SK-N-SH treated with all-trans-retinoic acid at 6 μM for 48 hours (cell line): ENCODE data around the gene CACNA1I.

Experiments used
- ARNTL ChIP-seq: fragments of 450-650 bp; formaldehyde crosslinking; IDR thresholded peaks from 2 replicates; pipeline ENCODE4 v1.5.0; 2020; ENCODE audit warnings: low read depth, mild to moderate bottlenecking, moderate library complexity, borderline replicate concordance
- CSDC2 ChIP-seq: fragments of 250-450 bp; sonication (Bioruptor Pico); IDR thresholded peaks from 2 replicates; pipeline ENCODE4 v1.5.0; 2020; ENCODE audit warnings: mild to moderate bottlenecking, moderate library complexity
- PATZ1 ChIP-seq: fragments of 250-450 bp; sonication (Bioruptor Pico); IDR thresholded peaks from 2 replicates; pipeline ENCODE4 v1.8.0; 2020; ENCODE audit warnings: mild to moderate bottlenecking, moderate library complexity, borderline replicate concordance
- RARB ChIP-seq: fragments of 250-450 bp; sonication (Bioruptor Pico); IDR thresholded peaks from 2 replicates; pipeline ENCODE4 v1.8.0; 2021; ENCODE audit warnings: mild to moderate bottlenecking, moderate library complexity
- SNAI2 ChIP-seq: fragments of 250-450 bp; sonication (Bioruptor Pico); IDR thresholded peaks from 2 replicates; pipeline ENCODE4 v1.5.0; 2020; ENCODE audit warnings: mild to moderate bottlenecking, moderate library complexity
- ZFP30 ChIP-seq: fragments of 450-650 bp; formaldehyde crosslinking; IDR thresholded peaks from 2 replicates; pipeline ENCODE4 v1.5.0; 2022; ENCODE audit warnings: mild to moderate bottlenecking, moderate library complexity

GRCh38 chr22:39537975-39538374 lies 32.6 kb upstream of the CACNA1I start:
- no peak for TF ChIP-seq ZFP30
- TF ChIP-seq ARNTL (CRISPR knock-in tag) = no peak
- TF ChIP-seq RARB (CRISPR knock-in tag) = no peak
- TF ChIP-seq PATZ1 (CRISPR knock-in tag) = no peak
- TF ChIP-seq CSDC2 (CRISPR knock-in tag) = no peak
- TF ChIP-seq SNAI2 = no peak
